Suppressor macrophage (primary cell): ENCODE results near the gene NBPF3.
"Not testable (repeated sequence)": the region's sequence is repeated elsewhere in the genome, so short reads cannot be mapped to it uniquely, and the experiment has no call there.

ENCODE experiments used
- DNase-seq, 4 experiments: peaks; one replicate each; pipeline ENCODE4 v3.0.0-alpha.2; 2020 to 2022

Gene NBPF3

GRCh38 chr1:21438646-21439312, 1.2 kb upstream of the NBPF3 start:
- DNase-seq = not testable (repeated sequence)

- no peak for DNase-seq
Measured at GRCh38 chr1:21439345-21439720, 604 bp upstream of the NBPF3 start.

- DNase-seq = peak in 2 of 4 experiments; percentile 2 to 4
Measured at GRCh38 chr1:21440630-21441125, 741 bp downstream of the NBPF3 start.

GRCh38 chr1:21446647-21447046, 6.7 kb downstream of the NBPF3 start:
- DNase-seq = not testable (repeated sequence)

DNA sequence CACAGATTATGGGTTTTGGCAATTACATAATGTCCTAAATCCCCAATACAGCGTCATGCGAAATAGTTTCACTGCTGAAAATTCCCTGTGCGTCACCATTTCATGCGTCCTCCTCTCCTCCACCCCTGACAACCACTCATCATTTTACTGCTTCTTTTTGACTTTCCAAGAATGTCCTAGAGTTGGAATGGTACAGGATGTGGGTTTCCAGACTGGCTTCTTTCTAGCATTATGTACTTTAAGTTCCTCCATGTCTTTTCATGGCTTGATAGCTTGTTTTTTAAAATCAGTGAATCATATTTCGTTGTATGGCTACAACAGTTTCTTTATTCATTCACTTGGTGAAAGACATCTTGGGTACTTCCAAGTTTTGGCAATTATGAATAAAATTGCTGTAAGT, 7.4 kb downstream of the NBPF3 start:
- no peak for DNase-seq

- no peak for DNase-seq
Measured at GRCh38 chr1:21449906-21450305, 10.0 kb downstream of the NBPF3 start.

DNA sequence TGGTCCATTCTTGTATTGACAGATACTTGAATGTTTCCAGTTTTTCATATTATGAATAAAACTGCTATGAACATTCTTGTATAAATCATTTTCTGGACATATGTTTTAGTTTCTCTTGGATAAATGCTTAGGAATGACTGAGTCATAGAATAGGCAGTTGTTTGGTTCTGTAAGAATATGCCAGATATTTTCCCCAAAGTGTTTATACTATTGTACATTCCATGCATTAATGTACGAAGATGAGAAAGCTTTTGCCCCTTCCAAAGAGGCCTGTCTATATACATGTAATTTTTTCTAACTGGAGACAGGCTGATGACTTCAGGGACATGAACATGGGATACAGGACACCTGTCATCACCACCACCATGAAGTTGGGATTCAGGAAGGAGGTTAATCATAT, 11.3 kb downstream of the NBPF3 start:
- no peak for DNase-seq

DNA sequence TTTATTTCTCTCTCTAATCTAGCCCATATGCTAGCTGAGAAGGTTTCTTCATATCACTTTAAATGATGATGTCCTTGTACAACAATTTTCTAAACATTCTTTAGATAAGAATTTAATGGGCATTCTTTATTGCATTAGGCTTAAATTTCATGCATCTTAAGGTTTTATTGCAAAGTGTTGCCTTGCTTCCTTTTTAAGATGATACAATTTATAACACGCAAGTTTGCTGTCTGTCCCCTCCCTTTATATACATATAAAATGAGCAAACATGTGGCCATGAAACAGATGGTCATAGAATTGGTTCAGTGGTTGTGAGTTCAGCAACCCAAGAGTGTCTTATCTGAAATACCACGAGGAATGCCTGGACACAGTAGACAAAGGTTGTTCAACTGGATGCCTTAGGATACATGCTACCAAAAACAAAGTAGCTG, 12.1 kb downstream of the NBPF3 start:
- no peak for DNase-seq

- peak; percentile 67 to 76 (median 72) for DNase-seq
Measured at GRCh38 chr1:21453964-21454614, 14.2 kb downstream of the NBPF3 start.

DNA sequence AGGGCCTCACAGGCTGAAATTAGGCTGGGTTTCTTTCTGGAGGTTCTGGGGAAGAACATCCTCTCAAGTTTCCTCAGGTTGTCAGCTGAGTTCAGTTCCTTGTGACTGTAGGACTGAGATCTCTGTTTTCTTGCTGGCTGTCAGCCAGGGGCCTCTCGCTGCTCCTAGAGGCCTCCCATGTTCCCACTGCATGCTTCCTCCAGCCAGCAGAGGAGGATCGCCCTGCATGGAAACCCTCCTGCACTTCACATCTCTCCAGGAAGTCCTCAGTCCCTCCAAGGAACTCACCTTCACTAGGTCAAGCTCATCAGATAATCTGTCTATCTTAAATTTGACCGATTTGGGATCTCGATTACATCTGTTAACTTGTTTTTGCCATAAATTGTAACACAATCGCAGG, 15.0 kb downstream of the NBPF3 start:
- not testable (repeated sequence) for DNase-seq

GRCh38 chr1:21457654-21458053, 17.7 kb downstream of the NBPF3 start:
- DNase-seq = no peak

DNA sequence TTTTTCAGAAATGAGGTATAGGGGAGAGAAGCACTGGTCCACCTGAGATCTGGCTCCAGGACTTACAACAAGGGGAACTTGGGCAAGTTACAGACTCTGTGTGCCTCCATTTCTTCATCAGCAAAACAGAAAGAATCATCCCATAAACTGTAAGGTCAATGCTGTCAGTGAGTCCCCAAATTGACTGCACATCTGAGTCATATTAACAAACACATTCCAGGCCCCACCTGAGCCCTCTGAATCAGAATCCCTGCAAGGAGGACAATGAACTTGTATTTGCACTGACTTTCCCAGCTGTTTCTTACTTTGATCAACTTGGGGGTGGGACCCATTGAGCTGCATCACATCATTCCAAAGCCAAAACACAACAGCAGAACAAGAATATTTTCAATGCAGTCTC, 25.2 kb downstream of the NBPF3 start:
- DNase-seq = not testable (repeated sequence)

GRCh38 chr1:21467946-21468345, 28.0 kb downstream of the NBPF3 start:
- DNase-seq = not testable (repeated sequence)

DNA sequence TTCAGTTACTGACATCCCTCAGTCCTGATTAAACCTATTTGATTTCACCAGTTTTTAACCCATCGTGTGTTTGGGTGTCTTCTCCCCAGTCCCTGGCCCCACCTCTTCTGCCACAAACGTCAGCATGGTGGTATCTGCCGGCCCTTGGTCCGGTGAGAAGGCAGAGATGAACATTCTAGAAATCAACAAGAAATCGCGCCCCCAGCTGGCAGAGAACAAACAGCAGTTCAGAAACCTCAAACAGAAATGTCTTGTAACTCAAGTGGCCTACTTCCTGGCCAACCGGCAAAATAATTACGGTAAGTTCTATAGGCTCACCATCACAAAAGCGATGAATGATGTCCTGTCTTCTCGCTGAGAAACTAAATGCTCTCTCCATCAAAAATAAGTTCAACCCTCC, 28.7 kb downstream of the NBPF3 start:
- DNase-seq = peak; percentile 21 to 46 (median 24)

DNA sequence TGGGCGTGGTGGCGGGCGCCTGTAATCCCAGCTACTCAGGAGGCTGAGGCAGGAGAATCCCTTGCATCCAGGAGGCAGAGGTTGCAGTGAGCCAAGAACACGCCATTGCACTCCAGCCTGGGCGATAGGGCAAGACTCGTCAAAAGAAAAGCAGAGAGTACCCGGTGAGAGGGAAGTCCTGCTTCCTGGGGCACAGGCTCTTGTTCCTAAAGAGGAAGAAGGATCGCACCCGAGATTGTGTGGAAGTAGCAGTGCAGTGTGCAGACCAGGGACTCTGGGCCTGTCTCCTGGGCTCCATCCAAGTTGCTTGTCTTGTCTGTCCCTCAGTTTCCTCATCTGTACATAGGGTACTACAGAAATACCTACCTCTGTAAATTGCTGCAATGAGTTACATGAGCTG, 29.6 kb downstream of the NBPF3 start:
- peak; percentile 37 to 65 (median 54) for DNase-seq

- DNase-seq = no peak
Measured at GRCh38 chr1:21472861-21473260, 32.9 kb downstream of the NBPF3 start.

DNA sequence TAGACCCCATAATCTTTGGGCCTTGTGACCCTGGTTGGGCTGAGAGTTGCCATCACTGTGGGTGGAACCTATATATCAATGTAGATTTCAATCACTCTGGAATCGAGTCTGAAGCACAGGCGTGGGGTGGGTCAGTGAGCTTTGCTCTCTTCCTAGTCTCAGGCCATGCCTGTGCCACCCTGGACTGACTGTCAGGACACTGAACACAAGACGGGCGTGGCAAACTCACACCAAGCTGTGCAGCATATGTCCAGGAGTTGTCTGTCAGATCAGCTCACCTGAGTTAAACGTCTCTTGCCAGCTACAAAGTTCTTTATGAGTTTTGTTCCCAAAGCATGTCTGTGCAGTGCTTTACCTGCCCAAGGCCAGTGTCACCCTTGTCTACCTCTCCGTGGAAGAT, 38.4 kb downstream of the NBPF3 start:
- no peak for DNase-seq

- not testable (repeated sequence) for DNase-seq
Measured at GRCh38 chr1:21483881-21484280, 43.9 kb downstream of the NBPF3 start.

- no peak for DNase-seq
Measured at GRCh38 chr1:21489146-21489545, 49.2 kb downstream of the NBPF3 start.

DNA sequence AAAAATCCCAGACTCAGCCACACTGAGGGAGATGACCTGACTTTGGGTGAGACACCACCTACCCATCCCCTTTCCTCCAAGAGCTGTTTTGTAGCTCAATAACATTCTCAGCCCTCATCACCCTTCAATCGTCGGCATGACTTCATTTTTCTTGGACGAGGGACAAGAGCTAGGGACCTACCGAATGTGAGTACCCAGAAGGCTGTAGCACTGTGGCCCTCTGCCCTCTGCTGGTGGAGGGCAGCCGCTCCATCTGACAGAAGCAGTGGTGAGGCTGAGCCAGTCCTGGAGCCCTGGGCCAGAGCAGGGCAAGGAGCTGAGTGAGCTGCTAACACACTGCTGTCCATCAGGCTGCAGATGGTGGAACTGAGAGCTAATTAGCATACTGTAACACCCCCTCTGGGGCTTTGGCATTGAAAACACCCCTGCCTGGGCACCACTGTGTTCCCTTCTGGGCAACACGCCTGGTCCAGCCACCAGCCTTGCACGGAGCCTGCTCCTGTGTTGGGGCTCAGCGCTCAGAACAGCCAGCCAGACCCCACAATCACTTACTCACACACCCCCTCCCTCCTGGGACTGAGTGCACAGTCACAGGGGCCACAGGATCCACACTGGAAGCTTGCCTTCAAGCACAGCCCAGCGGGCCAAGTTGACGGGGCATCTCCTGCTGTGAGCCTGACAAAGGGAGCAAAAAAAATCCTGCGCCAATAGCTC, 51.0 kb downstream of the NBPF3 start:
- DNase-seq = peak; percentile 52 to 69 (median 60)

GRCh38 chr1:21491488-21492355, 51.8 kb downstream of the NBPF3 start:
- no peak for DNase-seq

GRCh38 chr1:21492356-21492625, 52.4 kb downstream of the NBPF3 start:
- DNase-seq = no peak

DNA sequence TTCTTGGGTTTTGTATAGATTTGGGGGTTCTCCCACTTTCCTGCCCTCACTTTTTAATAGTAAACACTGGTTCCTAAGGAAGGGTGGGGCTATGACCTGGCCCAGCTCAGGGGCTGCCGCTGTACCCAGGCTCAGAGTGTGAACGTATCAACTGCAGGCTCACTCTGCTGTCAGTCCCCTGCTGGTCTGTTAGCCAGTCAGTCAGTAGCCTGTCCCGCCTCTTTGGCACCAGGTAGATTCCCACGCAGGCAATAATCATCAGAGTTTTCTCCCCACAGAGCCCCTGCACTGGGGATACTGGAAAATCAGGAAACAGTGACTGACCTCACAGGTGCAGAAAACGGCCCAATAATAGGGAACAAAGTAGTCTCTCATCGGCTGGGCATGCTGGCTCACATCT, 54.3 kb downstream of the NBPF3 start:
- no peak for DNase-seq
